T-cell (primary cell): ENCODE measurements around the gene ZNF599. TPM values are rescaled to one million over a fixed set of nuclear protein-coding genes. Genes with fewer than 3 reads are reported as not detected.
A peak's percentile ranks its signal among the peaks of the same experiment; 100 is the strongest.

ENCODE experiments used
- ATAC-seq, 4 experiments: fragments of 200-7000 bp in 3 of 4; fragments of 150-1000 bp in 1 of 4; cut with Tn5 transposase; replicated peaks in 1 of 4; 1 replicate in 3 of 4; 2 replicates in 1 of 4; pipeline ENCODE4 v1.10.0; 2021; ENCODE audit warnings: moderate library complexity in 3 of 4, mild to moderate bottlenecking in 2 of 4, moderate number of reproducible peaks in 1 of 4
- CTCF ChIA-PET, 2 donors: fragments of 300-600 bp; sonication (Branson Sonifier 250); formaldehyde crosslinking; loops; one replicate each; lab custom pipeline; 2022; ENCODE audit warnings: antibody characterized with exemption in 2 of 2; lab: Charles Lee
- POLR2A ChIA-PET, 2 donors: fragments of 300-600 bp; sonication (Branson Sonifier 250); formaldehyde crosslinking; loops; one replicate each; lab custom pipeline; 2022; ENCODE audit warnings: antibody characterized with exemption in 2 of 2; lab: Charles Lee
- DNase-seq, 35 experiments: peaks; one replicate each; pipeline versions ENCODE4 v3.0.0 to v3.0.0-alpha.2; 2013 to 2023
- H3K27ac ChIP-seq: one replicate; pipeline ENCODE4 v1.5.1; 2013; ENCODE audit warnings: low read length
- H3K27me3 ChIP-seq, 2 experiments: replicated peaks in 1 of 2; 1 replicate in 1 of 2; 2 replicates in 1 of 2; pipeline versions ENCODE4 v1.6.1 to v1.7.0; 2013; ENCODE audit warnings: low read length in 1 of 2, mixed read lengths in 1 of 2; ENCODE audit not compliant: control insufficient read depth in 2 of 2, insufficient read depth in 2 of 2; ENCODE audit errors: extremely low read depth in 1 of 2
- H3K36me3 ChIP-seq, 2 donors: 1 replicate in 1 of 2; 2 replicates in 1 of 2; pipeline versions ENCODE4 v1.6.1 to v1.7.0; 2013; ENCODE audit warnings: low read length in 1 of 2; ENCODE audit not compliant: control insufficient read depth in 2 of 2, insufficient read depth in 1 of 2; ENCODE audit errors: extremely low read depth in 1 of 2
- H3K4me1 ChIP-seq, 2 experiments: 1 replicate in 1 of 2; 2 replicates in 1 of 2; pipeline versions ENCODE4 v1.6.1 to v1.7.0; 2013; ENCODE audit warnings: low read length in 2 of 2, mixed read lengths in 1 of 2; ENCODE audit not compliant: insufficient read depth in 2 of 2, control insufficient read depth in 1 of 2; ENCODE audit errors: extremely low read depth in 1 of 2
- H3K4me3 ChIP-seq, 2 donors: 1 replicate in 1 of 2; 2 replicates in 1 of 2; pipeline versions ENCODE4 v1.5.1 to v1.7.0; 2013; ENCODE audit warnings: mild to moderate bottlenecking in 2 of 2, low read length in 1 of 2, moderate library complexity in 1 of 2; ENCODE audit not compliant: control insufficient read depth in 1 of 2; ENCODE audit errors: extremely low read depth in 1 of 2
- H3K9me3 ChIP-seq: 2 replicates; pipeline ENCODE4 v1.7.0; 2013
- H3K27ac Mint-ChIP-seq, 2 donors: one replicate each; pipeline ENCODE4 v1.8.0; 2020 to 2021; ENCODE audit warnings: mild to moderate bottlenecking in 2 of 2, mixed read lengths in 2 of 2
- H3K27me3 Mint-ChIP-seq, 2 donors: one replicate each; pipeline ENCODE4 v1.8.0; 2021 to 2022; ENCODE audit warnings: mixed read lengths in 2 of 2
- H3K36me3 Mint-ChIP-seq: one replicate; pipeline ENCODE4 v1.8.0; 2021; ENCODE audit warnings: mixed read lengths
- H3K4me1 Mint-ChIP-seq, 3 donors: one replicate each; pipeline ENCODE4 v1.8.0; 2020 to 2022; ENCODE audit warnings: mixed read lengths in 3 of 3, mild to moderate bottlenecking in 1 of 3
- H3K4me3 Mint-ChIP-seq, 3 donors: one replicate each; pipeline ENCODE4 v1.8.0; 2020 to 2022; ENCODE audit warnings: mild to moderate bottlenecking in 3 of 3, mixed read lengths in 3 of 3, moderate library complexity in 3 of 3
- H3K9me3 Mint-ChIP-seq, 3 donors: one replicate each; pipeline ENCODE4 v1.8.0; 2020 to 2022; ENCODE audit warnings: mixed read lengths in 3 of 3
- WGBS: methylation state at CpG from one replicate; pipeline ENCODE4 v1.1.5; 2013; ENCODE audit warnings: missing lambda C conversion rate; ENCODE audit not compliant: insufficient coverage; 5-methylcytosine and 5-hydroxymethylcytosine counted together
- total RNA-seq, 35 experiments: library from RNA in 6 of 35; stranded (reverse) in 6 of 35; fragments of 120-200 nt in 1 of 35; gene quantifications; one replicate each; pipeline versions ENCODE4 v1.2.1 to v1.2.4 and lab custom pipeline; 2013 to 2026

ZNF599 gene
- total RNA-seq, 5 donors from 2014 or later (not counting 1 experiment from before 2014, with no cell fraction given): 4.1 to 12.6 (median 8.1) TPM

- peak overlapping the region; percentile 97 to 98 for H3K27ac Mint-ChIP-seq
- peaks cover 6 to 11% (median 10%) of the 10 kb centered on the region in 3 donors for H3K9me3 Mint-ChIP-seq
- H3K4me1 Mint-ChIP-seq: peaks cover 25 to 36% (median 30%) of the 10 kb centered on the region in 3 donors
- H3K4me3 Mint-ChIP-seq: peak overlapping the region; percentile 94 to 96 (median 94)
- POLR2A ChIA-PET: interaction anchor here (0.6 to 1.0 kb wide), 2 partner anchors 50 to 56 kb away, joined by 3 to 12 read pairs; partner anchors contain the start of genes SCGB2B2 (in 1 of the 2) and ZNF302 (in 1 of the 2)
- peaks cover 10 to 29% of the 10 kb centered on the region in 2 experiments for H3K4me1 ChIP-seq
- CTCF ChIA-PET: interaction anchor here in 1 of 2 donors (0.6 kb wide), 1 partner anchor 1316 kb away, joined by 3 read pairs; no protein-coding TSS in a partner anchor
- WGBS: 2% methylated on average over 10 of the region's 13 CpGs
- H3K9me3 ChIP-seq: peaks cover 6% of the 10 kb centered on the region
- peaks cover 2 to 7% of the 10 kb centered on the region in 2 donors for H3K27me3 Mint-ChIP-seq
- peak overlapping the region; percentile 82 to 97 for H3K4me3 ChIP-seq
- H3K27ac ChIP-seq: peak overlapping the region; percentile 74
- peaks cover 0 to 4% of the 10 kb centered on the region in 2 experiments for H3K27me3 ChIP-seq
- DNase-seq: peak in 4 of 35 experiments; percentile 7 to 28 (median 17)
- H3K36me3 Mint-ChIP-seq: peaks cover 27% of the 10 kb centered on the region
- ATAC-seq: peak; percentile 9 to 37 (median 19)
- H3K36me3 ChIP-seq: peaks cover 5 to 7% of the 10 kb centered on the region in 2 donors
Measured at GRCh38 chr19:34733266-34733745, 39.7 kb downstream of the ZNF599 start.

GRCh38 chr19:34732612-34733211 lies 40.3 kb downstream of the ZNF599 start:
- peaks cover 6% of the 10 kb centered on the region for H3K9me3 ChIP-seq
- Mint-ChIP-seq H3K27ac (peak overlapping the region in 1 of 2 donors; percentile 44), H3K4me1 (peaks cover 25 to 36% (median 30%) of the 10 kb centered on the region in 3 donors), H3K9me3 (peaks cover 6 to 10% (median 7%) of the 10 kb centered on the region in 3 donors), H3K4me3 (peak overlapping the region; percentile 50 to 94 (median 74)), H3K36me3 (peaks cover 23% of the 10 kb centered on the region), H3K27me3 (peaks cover 5 to 12% of the 10 kb centered on the region in 2 donors)
- ATAC-seq (no peak), DNase-seq (no peak)
- peaks cover under 1 to 4% of the 10 kb centered on the region in 2 donors for H3K36me3 ChIP-seq
- peaks cover 10 to 29% of the 10 kb centered on the region in 2 experiments for H3K4me1 ChIP-seq
- WGBS: 64% methylated on average over 5 of the region's 15 CpGs
- H3K4me3 ChIP-seq: peak overlapping the region; percentile 82 to 97
- POLR2A ChIA-PET: no interaction called here
- H3K27ac ChIP-seq: no peak overlapping the region
- peaks cover 0 to 4% of the 10 kb centered on the region in 2 experiments for H3K27me3 ChIP-seq
- CTCF ChIA-PET: interaction anchor here in 1 of 2 donors (0.6 kb wide), 1 partner anchor 1316 kb away, joined by 3 read pairs; no protein-coding TSS in a partner anchor

GRCh38 chr19:34731964-34732363 lies 41.1 kb downstream of the ZNF599 start:
- CTCF ChIA-PET: no interaction called here
- H3K36me3 ChIP-seq: no peaks in the 10 kb centered on the region
- DNase-seq (no peak), ATAC-seq (no peak)
- 78% methylated on average over 6 of the region's 7 CpGs for WGBS
- H3K27ac ChIP-seq: no peak overlapping the region
- no peak overlapping the region for H3K27ac Mint-ChIP-seq
- H3K9me3 ChIP-seq: peaks cover 3% of the 10 kb centered on the region
- H3K36me3 Mint-ChIP-seq: peaks cover 16% of the 10 kb centered on the region
- H3K4me1 Mint-ChIP-seq: peaks cover 25 to 35% (median 29%) of the 10 kb centered on the region in 3 donors
- H3K4me1 ChIP-seq: peaks cover 10 to 29% of the 10 kb centered on the region in 2 experiments
- peak overlapping the region in 2 of 3 donors; percentile 28 to 37 for H3K4me3 Mint-ChIP-seq
- POLR2A ChIA-PET: no interaction called here
- peaks cover 6 to 9% (median 6%) of the 10 kb centered on the region in 3 donors for H3K9me3 Mint-ChIP-seq
- peaks cover 13 to 19% of the 10 kb centered on the region in 2 donors for H3K27me3 Mint-ChIP-seq
- no peak overlapping the region for H3K4me3 ChIP-seq
- peaks cover 0 to 4% of the 10 kb centered on the region in 2 experiments for H3K27me3 ChIP-seq

GRCh38 chr19:34731019-34731829 lies 41.8 kb downstream of the ZNF599 start:
- H3K27me3 Mint-ChIP-seq: peaks cover 19 to 25% of the 10 kb centered on the region in 2 donors
- H3K27ac Mint-ChIP-seq: no peak overlapping the region
- no peaks in the 10 kb centered on the region for H3K9me3 ChIP-seq
- WGBS: 92% methylated on average over 7 of the region's 11 CpGs
- no peak overlapping the region for H3K4me3 ChIP-seq
- peaks cover 10 to 29% of the 10 kb centered on the region in 2 experiments for H3K4me1 ChIP-seq
- ATAC-seq: no peak
- peaks cover 24 to 30% (median 24%) of the 10 kb centered on the region in 3 donors for H3K4me1 Mint-ChIP-seq
- ChIA-PET POLR2A (no interaction called here), CTCF (interaction anchor here in 1 of 2 donors (0.6 kb wide), 1 partner anchor 371 kb away, joined by 4 read pairs; no protein-coding TSS in a partner anchor)
- H3K27me3 ChIP-seq: peaks cover 0 to 9% of the 10 kb centered on the region in 2 experiments
- no peak overlapping the region for H3K27ac ChIP-seq
- no peaks in the 10 kb centered on the region for H3K36me3 ChIP-seq
- H3K4me3 Mint-ChIP-seq: peak overlapping the region in 2 of 3 donors; percentile 28 to 37
- no peak for DNase-seq
- peaks cover 11% of the 10 kb centered on the region for H3K36me3 Mint-ChIP-seq
- H3K9me3 Mint-ChIP-seq: peaks cover 5 to 6% (median 6%) of the 10 kb centered on the region in 3 donors

GRCh38 chr19:34725400-34725799 lies 47.6 kb downstream of the ZNF599 start:
- CTCF ChIA-PET: no interaction called here
- Histone ChIP-seq H3K36me3 (no peaks in the 10 kb centered on the region), H3K4me1 (no peaks in the 10 kb centered on the region), H3K27me3 (peaks cover 0 to 18% of the 10 kb centered on the region in 2 experiments), H3K9me3 (no peaks in the 10 kb centered on the region), H3K4me3 (no peak overlapping the region), H3K27ac (no peak overlapping the region)
- Mint-ChIP-seq H3K4me3 (no peak overlapping the region), H3K9me3 (no peaks in the 10 kb centered on the region), H3K27me3 (peaks cover 36 to 43% of the 10 kb centered on the region in 2 donors), H3K36me3 (no peaks in the 10 kb centered on the region), H3K4me1 (no peaks in the 10 kb centered on the region), H3K27ac (no peak overlapping the region)
- ATAC-seq: no peak
- no peak for DNase-seq
- POLR2A ChIA-PET: no interaction called here
- 19% methylated on average over 3 of the region's 6 CpGs for WGBS

- WGBS: 56% methylated on average over 10 of the region's 11 CpGs
- DNase-seq (no peak), ATAC-seq (no peak)
- Histone ChIP-seq H3K36me3 (no peaks in the 10 kb centered on the region), H3K27me3 (peaks cover 0 to 21% of the 10 kb centered on the region in 2 experiments), H3K4me3 (no peak overlapping the region), H3K4me1 (no peaks in the 10 kb centered on the region), H3K9me3 (no peaks in the 10 kb centered on the region), H3K27ac (no peak overlapping the region)
- Mint-ChIP-seq H3K27me3 (peaks cover 27 to 40% of the 10 kb centered on the region in 2 donors), H3K27ac (no peak overlapping the region), H3K4me3 (no peak overlapping the region), H3K36me3 (no peaks in the 10 kb centered on the region), H3K4me1 (no peaks in the 10 kb centered on the region), H3K9me3 (no peaks in the 10 kb centered on the region)
- ChIA-PET CTCF (no interaction called here), POLR2A (no interaction called here)
Measured at GRCh38 chr19:34722353-34722752, 50.7 kb downstream of the ZNF599 start.
